RWPE1 (cell line): ENCODE measurements around the gene CD40.

Experiments used
- CTCF ChIA-PET: fragments of 350-600 bp; sonication (Branson Sonifier 250); formaldehyde crosslinking; extraction: SDS; loops from one replicate; lab custom pipeline; 2021; lab: Yijun Ruan, JAX
- POLR2A ChIA-PET: fragments of 400-600 bp; formaldehyde crosslinking; extraction: SDS; loops from one replicate; lab custom pipeline; 2020; ENCODE audit warnings: antibody characterized with exemption; ENCODE audit not compliant: low non-redundant PET; lab: Yijun Ruan, JAX
- DNase-seq: peaks from one replicate; pipeline ENCODE4 v3.0.0; 2012; ENCODE audit warnings: low spot score
- H3K27ac ChIP-seq: fragments of 450-650 bp; 2 replicates; pipeline ENCODE4 v1.5.1; 2017
- CTCF ChIP-seq: fragments of 450-650 bp; conservative IDR thresholded peaks from 2 replicates; pipeline ENCODE4 v1.5.1; 2017; ENCODE audit warnings: low read depth, mild to moderate bottlenecking

The CD40 gene

GRCh38 chr20:46168438-46168837, 50.3 kb downstream of the CD40 start:
- TF ChIP-seq CTCF: no peak
- ChIA-PET POLR2A (no interaction called here), CTCF (no interaction called here)

GRCh38 chr20:46169245-46170171, 51.4 kb downstream of the CD40 start:
- ChIA-PET CTCF (interaction anchor here (0.6 to 1.5 kb wide), 5 partner anchors 17 to 147 kb away, joined by 3 to 5 read pairs (median 3); no protein-coding TSS in a partner anchor), POLR2A (no interaction called here)
- no peak overlapping the region for H3K27ac ChIP-seq
- DNase-seq: no peak
- TF ChIP-seq CTCF: no peak

More at GRCh38 chr20:46168438-46168837, 50.3 kb downstream of the CD40 start:
- DNase-seq: no peak
- H3K27ac ChIP-seq: no peak overlapping the region

GRCh38 chr20:46171476-46171875, 53.4 kb downstream of the CD40 start:
- ChIA-PET POLR2A (no interaction called here), CTCF (interaction anchor here (0.6 to 2.3 kb wide), 2 partner anchors 9 to 39 kb away, joined by 4 to 14 read pairs; no protein-coding TSS in a partner anchor)
- H3K27ac ChIP-seq: no peak overlapping the region
- TF ChIP-seq CTCF: no peak
- DNase-seq: no peak

- no peak for TF ChIP-seq CTCF
- DNase-seq: no peak
- no peak overlapping the region for H3K27ac ChIP-seq
- ChIA-PET POLR2A (no interaction called here), CTCF (interaction anchor here (0.6 to 2.3 kb wide), 4 partner anchors 9 to 177 kb away, joined by 4 to 14 read pairs (median 5); no protein-coding TSS in a partner anchor)
These were observed 53.8 kb downstream of the CD40 start for GRCh38 chr20:46171909-46172308.

- CTCF ChIA-PET: interaction anchor here (0.7 to 2.3 kb wide), 5 partner anchors 40 to 234 kb away, joined by 3 to 14 read pairs (median 5); no protein-coding TSS in a partner anchor
- POLR2A ChIA-PET: no interaction called here
These were observed 54.3 kb downstream of the CD40 start for GRCh38 chr20:46172455-46172854.

More at GRCh38 chr20:46172455-46172854, 54.3 kb downstream of the CD40 start:
- H3K27ac ChIP-seq: no peak overlapping the region
- no peak for TF ChIP-seq CTCF
- DNase-seq: no peak
